ENCODE measurements around the gene TTC39B. TPM values are rescaled to one million over a fixed set of nuclear protein-coding genes. Genes with fewer than 3 reads are reported as not detected.
A peak's percentile ranks its signal among the peaks of the same experiment; 100 is the strongest.

TTC39B gene
- total RNA-seq, 1 donor from 2014 or later, result 30.6 TPM

DNA sequence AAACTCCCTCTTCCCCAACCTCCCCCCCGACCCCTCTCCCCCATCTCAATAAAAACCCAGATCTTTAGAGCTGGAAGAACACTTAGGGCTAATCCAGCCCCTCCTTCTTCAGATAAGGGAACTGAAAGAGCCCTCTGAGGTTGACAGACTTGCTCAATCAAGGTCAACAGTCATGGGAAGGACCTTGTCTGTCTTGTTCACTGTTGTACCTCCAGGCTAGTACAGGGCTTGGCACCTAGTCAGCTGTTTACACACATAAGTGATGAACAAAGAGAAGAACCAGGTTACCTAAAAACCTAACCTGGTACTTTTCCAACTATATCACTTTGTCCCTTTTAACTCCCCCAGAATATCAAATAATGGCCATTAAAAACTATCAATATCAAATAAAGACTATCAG, 2.4 kb downstream of the TTC39B start:
- TF ChIP-seq, protein P1, sequence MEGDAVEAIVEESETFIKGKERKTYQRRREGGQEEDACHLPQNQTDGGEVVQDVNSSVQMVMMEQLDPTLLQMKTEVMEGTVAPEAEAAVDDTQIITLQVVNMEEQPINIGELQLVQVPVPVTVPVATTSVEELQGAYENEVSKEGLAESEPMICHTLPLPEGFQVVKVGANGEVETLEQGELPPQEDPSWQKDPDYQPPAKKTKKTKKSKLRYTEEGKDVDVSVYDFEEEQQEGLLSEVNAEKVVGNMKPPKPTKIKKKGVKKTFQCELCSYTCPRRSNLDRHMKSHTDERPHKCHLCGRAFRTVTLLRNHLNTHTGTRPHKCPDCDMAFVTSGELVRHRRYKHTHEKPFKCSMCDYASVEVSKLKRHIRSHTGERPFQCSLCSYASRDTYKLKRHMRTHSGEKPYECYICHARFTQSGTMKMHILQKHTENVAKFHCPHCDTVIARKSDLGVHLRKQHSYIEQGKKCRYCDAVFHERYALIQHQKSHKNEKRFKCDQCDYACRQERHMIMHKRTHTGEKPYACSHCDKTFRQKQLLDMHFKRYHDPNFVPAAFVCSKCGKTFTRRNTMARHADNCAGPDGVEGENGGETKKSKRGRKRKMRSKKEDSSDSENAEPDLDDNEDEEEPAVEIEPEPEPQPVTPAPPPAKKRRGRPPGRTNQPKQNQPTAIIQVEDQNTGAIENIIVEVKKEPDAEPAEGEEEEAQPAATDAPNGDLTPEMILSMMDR (IDR thresholded peaks at IDR 0.05), result no peak
- H3K36me3 Mint-ChIP-seq (ENCODE audit: low read depth), result peaks cover 11% of the 10 kb centered on the region
- H3K9me3 Mint-ChIP-seq (ENCODE audit: low read depth), result no peaks in the 10 kb centered on the region
- no peak overlapping the region for H3K27ac Mint-ChIP-seq (ENCODE audit: unreplicated experiment)
- DNase-seq (ENCODE audit: low spot score), result no peak
- peaks cover 57% of the 10 kb centered on the region for H3K4me1 Mint-ChIP-seq (ENCODE audit: low read depth)
- peak overlapping the region; percentile 98 for H3K4me3 Mint-ChIP-seq (ENCODE audit: unreplicated experiment)
- no peaks in the 10 kb centered on the region for H3K27me3 Mint-ChIP-seq (ENCODE audit: low read depth)

DNA sequence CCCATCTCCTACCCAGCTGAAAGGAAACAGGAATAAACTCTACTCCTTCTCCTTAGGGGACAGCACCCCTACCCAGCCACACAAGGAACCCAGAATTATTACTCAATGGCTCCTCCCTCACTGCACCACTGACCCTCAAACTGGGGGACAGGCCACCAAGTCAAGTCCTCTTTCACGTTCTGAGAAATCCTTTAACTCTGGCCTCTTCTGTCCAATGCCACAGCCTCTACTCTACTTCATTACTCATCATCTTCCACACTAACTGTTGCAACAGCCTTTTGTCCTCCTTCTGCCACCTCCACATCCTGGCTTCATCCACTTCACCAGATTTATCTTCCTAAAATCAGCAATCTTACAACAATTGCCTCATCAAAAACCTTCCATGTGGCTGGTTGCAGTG, 6.8 kb downstream of the TTC39B start:
- H3K27ac Mint-ChIP-seq (ENCODE audit: unreplicated experiment), result peak overlapping the region; percentile 65
- H3K36me3 Mint-ChIP-seq (ENCODE audit: low read depth), result peaks cover 23% of the 10 kb centered on the region
- TF ChIP-seq, protein P1 (IDR thresholded peaks at IDR 0.05), result no peak
- peaks cover 9% of the 10 kb centered on the region for H3K9me3 Mint-ChIP-seq (ENCODE audit: low read depth)
- no peak for DNase-seq (ENCODE audit: low spot score)
- no peak overlapping the region for H3K4me3 Mint-ChIP-seq (ENCODE audit: unreplicated experiment)
- no peaks in the 10 kb centered on the region for H3K27me3 Mint-ChIP-seq (ENCODE audit: low read depth)
- peaks cover 70% of the 10 kb centered on the region for H3K4me1 Mint-ChIP-seq (ENCODE audit: low read depth)

GRCh38 chr9:15299374-15299939, 7.6 kb downstream of the TTC39B start:
- peaks cover 23% of the 10 kb centered on the region for H3K36me3 Mint-ChIP-seq (ENCODE audit: low read depth)
- H3K4me3 Mint-ChIP-seq (ENCODE audit: unreplicated experiment), result no peak overlapping the region

DNA sequence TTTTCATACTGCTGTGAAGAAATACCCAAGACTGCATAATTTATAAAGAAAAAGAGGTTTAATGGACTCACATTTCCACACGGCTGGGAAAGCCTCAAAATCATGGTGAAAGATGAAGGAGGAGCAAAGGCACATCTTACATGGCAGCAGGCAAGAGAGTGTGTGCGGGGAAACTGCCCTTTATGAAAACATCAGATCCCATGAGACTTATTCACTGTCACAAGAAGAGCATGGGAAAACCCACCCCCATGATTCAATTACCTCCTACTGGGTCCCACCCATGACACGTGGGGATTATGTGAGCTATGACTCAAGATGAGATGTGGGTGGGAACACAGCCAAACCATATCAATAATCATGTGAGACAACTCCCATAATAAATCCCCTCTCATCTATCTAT, 8.7 kb downstream of the TTC39B start:
- peaks cover 9% of the 10 kb centered on the region for H3K9me3 Mint-ChIP-seq (ENCODE audit: low read depth)
- DNase-seq (ENCODE audit: low spot score), result no peak
- TF ChIP-seq, protein P1 (IDR thresholded peaks at IDR 0.05), result no peak
- peaks cover 74% of the 10 kb centered on the region for H3K4me1 Mint-ChIP-seq (ENCODE audit: low read depth)
- peaks cover 22% of the 10 kb centered on the region for H3K36me3 Mint-ChIP-seq (ENCODE audit: low read depth)
- H3K4me3 Mint-ChIP-seq (ENCODE audit: unreplicated experiment), result no peak overlapping the region
- peak overlapping the region; percentile 32 for H3K27ac Mint-ChIP-seq (ENCODE audit: unreplicated experiment)
- no peaks in the 10 kb centered on the region for H3K27me3 Mint-ChIP-seq (ENCODE audit: low read depth)

More at GRCh38 chr9:15299374-15299939, 7.6 kb downstream of the TTC39B start:
- H3K4me1 Mint-ChIP-seq (ENCODE audit: low read depth), result peaks cover 70% of the 10 kb centered on the region
- no peak for DNase-seq (ENCODE audit: low spot score)
- peaks cover 9% of the 10 kb centered on the region for H3K9me3 Mint-ChIP-seq (ENCODE audit: low read depth)
- no peaks in the 10 kb centered on the region for H3K27me3 Mint-ChIP-seq (ENCODE audit: low read depth)
- H3K27ac Mint-ChIP-seq (ENCODE audit: unreplicated experiment), result peak overlapping the region; percentile 2
- TF ChIP-seq, protein P1 (IDR thresholded peaks at IDR 0.05), result no peak

- Mint-ChIP-seq H3K9me3 (ENCODE audit: low read depth) (peaks cover 9% of the 10 kb centered on the region), H3K4me3 (ENCODE audit: unreplicated experiment) (peak overlapping the region; percentile 74), H3K27me3 (ENCODE audit: low read depth) (no peaks in the 10 kb centered on the region), H3K4me1 (ENCODE audit: low read depth) (peaks cover 82% of the 10 kb centered on the region), H3K27ac (ENCODE audit: unreplicated experiment) (peak overlapping the region; percentile 97), H3K36me3 (ENCODE audit: low read depth) (peaks cover 23% of the 10 kb centered on the region)
- TF ChIP-seq, protein P1 (IDR thresholded peaks at IDR 0.05), result no peak
- DNase-seq (ENCODE audit: low spot score), result no peak
Observed at GRCh38 chr9:15295761-15296405, 11.1 kb downstream of the TTC39B start.

All from chondrocyte (in vitro differentiated cells).